HG03095 (cell line): ENCODE data around the gene TRIP13.
"Not testable (repeated sequence)": the region's sequence is repeated elsewhere in the genome, so short reads cannot be mapped to it uniquely, and the experiment has no call there.

Experiments used
- ATAC-seq: cut with Tn5 transposase; IDR thresholded peaks from one replicate; pipeline ENCODE4 v1.9.1; 2021; ENCODE audit warnings: moderate library complexity; ENCODE audit not compliant: unreplicated experiment

The TRIP13 gene

DNA sequence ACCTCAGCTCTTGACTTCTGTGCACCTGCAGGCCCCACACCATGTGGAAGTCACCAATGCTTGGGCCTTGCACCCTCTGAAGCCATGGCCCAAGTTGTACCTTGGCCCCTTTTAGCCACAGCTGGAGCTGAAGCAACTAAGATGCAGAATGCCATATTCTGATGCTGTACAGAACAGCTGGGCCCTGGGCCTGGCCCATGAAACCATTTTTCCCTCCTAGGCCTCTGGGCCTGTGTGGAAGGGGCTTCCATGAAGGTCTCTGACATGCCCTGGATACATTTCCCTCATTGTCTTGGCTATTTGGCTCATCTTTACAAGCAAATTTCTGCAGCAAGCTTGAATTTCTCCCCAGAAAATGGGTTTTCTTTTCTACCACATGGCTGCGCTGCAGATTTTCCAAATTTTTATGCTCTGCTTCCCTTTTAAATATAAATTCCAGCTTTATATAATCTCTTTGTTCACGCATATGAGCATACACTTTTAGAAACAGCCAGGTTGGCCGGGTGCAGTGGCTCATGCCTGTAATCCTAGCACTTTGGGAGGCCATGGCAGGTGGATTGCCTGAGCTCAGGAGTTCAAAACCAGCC, 41.8 kb downstream of the TRIP13 start:
- ATAC-seq: not testable (repeated sequence)

DNA sequence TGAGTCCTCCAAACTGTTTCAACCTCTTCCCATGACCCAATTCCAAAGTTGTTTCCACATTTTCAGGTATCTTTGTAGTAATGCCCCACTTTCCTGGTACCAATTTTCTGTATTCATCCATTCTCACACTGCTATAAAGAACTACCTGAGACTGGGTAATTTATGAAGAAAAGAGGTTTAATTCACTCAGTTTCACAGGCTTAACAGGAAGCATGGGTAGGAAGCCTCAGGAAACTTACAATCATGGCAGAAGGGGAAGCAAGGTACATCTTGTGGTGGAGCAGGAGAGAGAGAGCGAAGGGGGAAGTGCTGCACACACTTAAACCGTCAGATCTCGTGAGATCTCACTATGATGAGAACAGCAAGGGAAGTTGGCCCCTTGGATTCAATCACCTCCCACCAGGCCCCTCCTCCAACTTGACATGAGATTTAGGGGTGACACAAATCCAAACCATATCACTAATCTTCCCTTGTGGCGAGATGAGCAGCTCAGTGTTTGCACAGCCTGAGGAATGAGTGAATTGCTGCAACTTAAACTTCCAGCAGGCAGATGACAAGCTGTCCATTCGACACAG, 42.9 kb downstream of the TRIP13 start:
- no peak for ATAC-seq

DNA sequence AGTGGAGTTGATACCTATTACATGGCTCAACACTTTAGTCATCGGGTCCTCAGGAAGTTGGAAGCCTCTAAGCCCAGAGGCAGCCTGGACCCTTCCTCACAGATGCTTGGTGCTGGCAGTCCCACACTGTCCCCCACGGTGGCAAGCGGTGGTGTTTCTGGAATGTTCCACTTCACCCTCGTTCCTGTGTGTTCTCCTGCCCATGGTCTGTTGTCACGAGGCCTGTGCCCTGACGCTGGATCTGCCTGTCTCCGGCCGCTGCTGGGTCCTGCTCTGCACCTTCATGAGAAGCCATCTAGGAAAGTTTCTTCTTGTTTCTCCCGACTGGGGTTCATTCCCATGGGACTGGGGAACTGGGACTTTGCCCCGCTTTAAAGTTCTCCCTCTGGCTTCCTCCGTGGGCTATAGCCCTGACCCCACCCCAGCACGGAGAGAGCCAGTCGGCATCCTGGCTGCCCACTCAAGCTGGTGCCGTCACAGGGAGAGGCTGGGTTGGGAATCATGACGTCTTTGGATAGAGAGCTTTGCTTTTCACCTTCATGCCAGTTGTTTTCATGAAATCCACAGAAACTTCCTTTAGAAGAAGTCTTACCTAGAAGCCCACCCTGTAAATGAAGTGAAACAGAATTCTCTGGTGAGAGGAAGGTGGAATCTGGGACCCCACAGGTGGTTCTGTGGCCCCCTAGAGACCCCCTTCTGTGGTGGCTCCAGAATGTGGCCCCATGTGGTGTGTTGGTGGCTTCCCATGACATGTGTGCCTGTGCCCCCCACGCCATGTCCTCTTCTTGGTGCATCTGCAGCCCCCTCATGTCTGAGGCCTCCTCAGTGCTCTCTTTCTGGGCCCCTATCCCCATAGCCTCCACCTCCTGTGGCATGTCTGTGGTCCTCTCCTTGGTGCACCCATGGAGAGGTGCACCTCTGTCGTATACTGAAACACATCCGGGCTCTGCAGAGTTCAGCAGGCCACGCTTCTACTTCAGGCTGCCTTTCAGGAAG, 43.8 kb downstream of the TRIP13 start:
- no peak for ATAC-seq

DNA sequence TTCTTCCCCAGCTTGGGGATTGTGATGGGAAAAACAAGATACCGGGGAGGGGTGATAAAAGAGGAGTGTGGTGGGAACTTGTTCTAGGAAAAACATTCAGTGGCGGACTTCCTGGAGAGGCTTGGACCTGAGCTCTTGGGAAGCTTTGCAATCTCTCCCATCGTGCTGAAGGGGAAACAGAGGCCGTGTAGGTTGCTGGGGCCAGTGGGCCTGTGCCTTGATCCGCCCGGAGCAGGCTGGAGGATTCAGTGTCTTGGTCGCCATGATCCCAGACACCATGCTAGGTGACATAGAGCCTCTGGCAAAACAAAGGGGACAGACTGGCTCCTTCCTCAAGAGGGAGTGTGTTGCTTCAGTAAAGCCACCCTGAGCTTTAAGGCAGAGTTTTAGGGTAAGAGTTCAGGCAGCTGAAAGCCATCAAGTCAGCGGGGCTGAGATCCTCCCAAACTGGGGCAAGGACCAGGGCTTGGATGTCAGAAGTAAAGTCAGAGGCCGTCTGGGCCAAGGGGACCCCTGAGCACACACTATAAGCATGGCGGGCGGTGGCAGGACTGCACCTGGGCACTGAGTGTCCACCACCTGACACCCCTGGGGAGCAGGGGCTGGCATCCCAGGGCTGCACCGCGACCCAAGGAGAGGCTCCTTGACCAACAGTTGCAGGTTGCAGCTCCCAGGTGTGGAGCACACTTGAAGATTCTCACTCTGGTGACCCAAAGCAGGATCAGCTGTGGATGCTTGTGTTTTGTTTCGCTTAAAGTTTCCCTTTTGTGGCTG, 44.7 kb downstream of the TRIP13 start:
- ATAC-seq: no peak

DNA sequence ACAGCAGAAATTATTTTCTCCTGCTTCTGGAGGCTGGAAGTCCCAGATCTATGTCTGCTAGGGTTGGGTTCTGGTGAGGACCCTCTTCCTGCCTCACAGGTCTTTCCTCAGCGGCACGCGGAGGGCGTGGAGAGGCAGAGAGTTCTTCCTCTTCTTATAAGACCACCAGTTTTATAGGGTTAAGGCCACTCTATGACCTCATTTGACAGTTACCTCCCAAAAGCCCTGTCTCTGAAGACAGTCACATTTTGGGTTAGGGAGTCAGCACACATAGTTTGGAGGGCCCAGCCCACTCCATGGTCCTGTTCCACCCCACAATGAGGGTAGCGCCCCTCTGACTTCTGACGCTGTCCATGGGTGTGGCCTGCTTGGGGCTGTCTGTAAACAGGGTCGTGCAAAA, 46.7 kb downstream of the TRIP13 start:
- ATAC-seq: no peak

DNA sequence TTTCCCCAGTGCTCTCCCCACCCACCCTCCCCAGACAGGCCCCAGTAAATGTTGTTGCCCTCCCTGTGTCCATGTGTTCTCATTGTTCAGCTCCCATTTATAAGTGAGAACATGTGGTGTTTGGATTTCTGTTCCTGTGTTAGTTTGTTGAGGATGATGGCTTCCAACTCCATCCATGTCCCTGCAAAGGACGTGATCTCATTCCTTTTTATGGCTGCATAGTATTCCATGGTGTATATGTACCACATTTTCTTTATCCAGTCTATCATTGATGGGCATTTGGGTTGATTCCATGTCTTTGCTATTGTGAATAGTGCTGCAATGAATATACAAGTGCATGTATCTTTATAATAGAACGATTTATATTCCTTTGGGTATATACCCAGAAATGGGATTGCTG, 48.1 kb downstream of the TRIP13 start:
- not testable (repeated sequence) for ATAC-seq

DNA sequence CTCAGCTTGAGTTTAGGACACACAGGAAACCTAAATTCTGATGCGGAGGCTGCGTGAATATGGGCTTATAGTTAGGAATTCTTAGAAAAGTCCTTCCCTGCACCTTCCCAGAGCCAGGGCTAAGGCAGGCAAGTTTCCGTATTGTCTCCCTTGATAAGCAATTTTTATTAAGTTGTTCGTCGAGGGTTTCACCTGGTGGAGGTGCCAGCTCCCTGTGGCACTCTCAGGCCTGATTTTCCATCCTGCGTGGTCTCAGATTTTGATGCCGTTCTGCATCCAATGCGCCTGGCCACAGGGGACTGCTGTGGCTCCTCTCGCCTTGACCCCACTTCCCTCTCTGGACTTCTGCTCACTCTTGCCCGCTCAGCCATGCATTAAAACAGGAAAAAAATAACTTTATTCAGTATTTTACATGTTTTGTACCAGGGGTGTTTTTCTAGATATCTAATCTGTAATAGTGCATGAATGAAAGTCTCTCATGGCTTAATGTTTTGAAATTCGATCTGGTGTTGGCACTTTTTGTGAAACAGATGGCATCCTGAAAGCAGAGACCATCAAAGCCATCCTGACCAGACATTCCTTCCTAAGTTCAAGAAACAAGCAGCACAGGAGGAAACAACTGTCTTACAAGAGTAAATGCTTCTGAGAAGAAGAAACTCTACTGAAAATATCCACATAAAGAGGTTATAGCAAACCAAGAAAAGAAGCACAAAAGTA, 50.7 kb downstream of the TRIP13 start:
- no peak for ATAC-seq

DNA sequence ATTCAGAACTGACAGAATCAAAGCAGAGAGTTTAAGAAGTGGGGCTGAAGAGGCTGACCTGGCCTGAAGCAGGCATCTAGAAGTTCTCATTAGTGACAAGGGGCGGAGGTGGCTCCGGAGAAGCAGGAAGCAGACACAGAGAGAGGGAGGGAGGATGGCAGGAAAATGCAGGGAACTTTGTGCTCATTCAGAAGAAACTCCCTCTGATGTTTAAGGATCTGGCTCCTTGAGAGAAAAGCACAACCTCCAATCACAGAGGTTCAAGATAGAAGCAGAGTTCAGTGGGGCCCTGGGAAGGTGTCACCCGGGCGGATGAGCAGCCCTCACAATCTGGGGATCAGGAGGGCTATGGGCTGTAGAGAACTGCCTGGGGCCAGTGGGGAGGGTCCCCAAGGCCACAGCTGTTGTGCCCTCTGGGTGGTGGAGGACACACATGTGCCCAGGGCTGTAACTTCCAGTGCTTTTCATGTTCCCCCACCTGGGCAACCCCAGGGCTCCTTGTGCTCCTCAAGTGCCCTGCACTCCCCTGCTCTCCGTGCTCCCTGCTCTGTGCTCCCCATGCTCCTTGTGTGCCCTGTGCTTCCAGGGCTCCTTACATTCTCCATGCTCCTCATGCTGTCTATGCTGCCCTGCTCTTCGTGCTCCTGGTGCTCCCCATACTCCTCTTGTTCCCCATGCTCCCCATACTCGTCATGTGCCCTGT, 51.4 kb downstream of the TRIP13 start:
- no peak for ATAC-seq

- no peak for ATAC-seq
Measured at GRCh38 chr5:944621-944927, 51.9 kb downstream of the TRIP13 start.

DNA sequence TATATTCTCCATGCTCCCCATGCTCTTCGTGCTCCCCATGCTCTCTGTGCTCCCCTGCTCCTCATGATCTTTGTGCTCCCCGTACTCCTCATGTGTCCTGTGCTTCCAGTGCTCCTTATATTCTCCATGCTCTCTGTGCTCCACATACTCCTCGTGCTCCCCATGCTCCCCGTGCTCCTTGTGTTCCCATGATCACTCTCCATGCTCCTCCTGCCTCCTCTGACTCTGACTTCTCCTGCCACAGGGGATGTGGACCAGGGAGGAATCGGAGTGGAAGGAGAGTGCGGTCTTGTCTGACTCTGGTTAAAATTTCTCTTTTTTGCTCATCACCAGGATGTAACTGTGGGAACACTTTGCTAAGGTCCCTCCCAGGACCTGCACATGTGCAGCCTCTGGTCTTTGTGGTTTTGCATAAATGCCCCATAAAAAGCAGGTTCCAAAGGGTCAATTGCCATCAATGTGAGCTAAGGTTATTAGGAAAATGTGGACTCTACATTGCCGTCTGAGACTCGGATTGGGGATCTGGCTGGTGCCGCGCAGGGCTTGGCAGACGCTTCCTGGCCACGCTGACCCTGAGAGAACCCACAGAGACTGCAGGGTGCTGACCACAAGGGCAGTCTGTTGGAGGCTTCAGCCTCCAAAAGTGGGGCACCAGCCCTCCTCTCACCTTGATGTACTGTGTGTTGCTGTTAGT, 52.5 kb downstream of the TRIP13 start:
- ATAC-seq: no peak

DNA sequence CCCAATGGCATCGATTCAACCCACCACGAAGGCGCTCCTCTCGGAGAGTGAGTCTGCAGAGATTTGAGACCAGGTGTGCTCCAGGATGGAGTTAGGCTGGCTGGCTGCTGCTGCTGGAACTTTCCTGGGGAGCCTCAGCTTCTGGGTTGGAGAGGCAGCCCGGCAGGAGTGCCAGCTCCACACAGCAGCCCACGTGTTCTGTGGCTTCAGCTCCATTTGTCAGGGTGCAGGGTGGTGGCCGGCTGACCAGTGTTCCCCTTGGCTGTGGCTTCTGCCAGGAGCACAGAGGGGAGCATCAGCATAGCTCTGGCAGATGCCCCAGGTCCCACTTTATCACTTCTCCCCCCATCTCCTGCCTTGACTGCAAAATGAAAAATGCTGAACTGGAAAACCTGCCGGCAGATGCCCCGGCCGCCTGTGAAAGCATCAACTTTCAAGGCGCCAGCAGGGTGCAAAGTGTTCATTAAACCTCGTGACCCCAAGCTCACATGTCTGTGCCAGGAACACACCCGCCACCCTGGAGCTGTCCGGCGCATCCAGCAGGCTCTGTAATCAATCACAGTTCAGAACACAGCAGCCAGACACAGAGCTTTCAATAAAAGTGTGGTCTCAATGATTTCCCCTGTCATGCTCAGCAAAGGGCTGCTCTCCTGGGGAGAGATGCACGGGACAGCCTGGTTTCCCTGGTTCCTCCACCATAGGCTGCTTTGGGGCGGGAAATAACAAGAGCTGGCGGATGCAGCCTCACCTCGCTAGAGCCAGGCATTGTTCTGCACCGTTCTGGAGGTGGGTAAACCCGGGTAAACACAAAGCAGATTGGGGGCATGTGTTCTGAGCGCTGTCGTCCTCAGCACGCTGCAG, 53.2 kb downstream of the TRIP13 start:
- no peak for ATAC-seq

- ATAC-seq: no peak
Measured at GRCh38 chr5:946720-947625, 54.3 kb downstream of the TRIP13 start.

- no peak for ATAC-seq
Measured at GRCh38 chr5:947626-948471, 55.2 kb downstream of the TRIP13 start.

DNA sequence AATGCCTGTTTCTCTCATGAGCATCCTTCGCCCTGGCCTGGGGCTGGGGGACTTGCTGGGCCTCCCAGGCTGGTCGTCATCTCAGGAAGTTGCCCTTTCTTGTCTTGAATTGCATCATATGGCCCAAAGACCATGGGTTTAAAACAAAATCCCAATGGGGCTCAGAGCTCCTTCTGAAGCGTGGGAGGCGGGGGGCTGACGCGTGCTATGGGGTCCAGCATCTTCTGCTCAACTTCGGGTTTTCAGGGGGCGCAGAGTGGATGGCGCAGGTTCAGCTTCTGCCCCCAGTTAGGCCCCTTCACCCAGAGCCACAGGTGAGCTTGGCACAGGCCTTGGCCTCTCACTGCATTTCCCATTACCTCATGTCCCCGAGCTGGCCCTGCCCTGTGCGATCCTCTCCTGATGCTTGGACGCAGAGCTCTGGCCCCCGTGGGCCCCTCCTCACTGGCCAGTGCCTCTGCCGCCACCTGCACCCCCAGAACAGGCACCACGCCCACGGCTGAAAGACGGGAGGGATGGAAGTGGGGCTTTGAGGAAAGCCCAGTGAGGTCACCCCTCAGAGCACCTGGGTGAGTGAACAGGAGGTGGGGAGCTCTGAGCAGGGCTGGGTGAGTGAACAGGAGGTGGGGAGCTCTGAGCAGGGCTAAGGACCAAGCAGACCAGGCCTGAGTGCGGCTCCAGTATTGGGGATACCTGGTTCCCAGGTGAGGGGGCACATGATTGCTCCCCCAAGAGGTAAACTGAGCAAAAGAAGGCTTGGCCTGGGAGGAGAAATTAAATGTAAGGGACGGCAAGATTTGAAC, 56.0 kb downstream of the TRIP13 start:
- no peak for ATAC-seq

DNA sequence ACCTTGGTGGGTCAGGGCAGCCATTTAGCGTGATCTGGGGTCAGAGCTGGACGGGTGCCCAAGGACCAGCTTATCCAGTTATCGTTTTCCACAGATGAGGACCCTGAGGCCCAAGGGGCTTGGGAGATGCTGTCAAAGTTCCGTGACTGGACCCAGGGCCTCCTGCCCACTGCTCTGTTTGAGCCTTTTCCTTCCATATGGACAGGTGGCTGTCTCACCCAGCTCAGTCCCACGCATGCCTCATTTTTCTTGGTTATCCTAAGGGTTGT, 56.5 kb downstream of the TRIP13 start:
- ATAC-seq: no peak
